NCI-H2227 treated with DMSO at 0.1 percent for 48 hours (cell line): Measurements from ENCODE around the gene NKX1-1.

Experiments
- DNase-seq: peaks from one replicate; lab custom pipeline; 2025; lab: John Stamatoyannopoulos, UW

NKX1-1 gene

DNA sequence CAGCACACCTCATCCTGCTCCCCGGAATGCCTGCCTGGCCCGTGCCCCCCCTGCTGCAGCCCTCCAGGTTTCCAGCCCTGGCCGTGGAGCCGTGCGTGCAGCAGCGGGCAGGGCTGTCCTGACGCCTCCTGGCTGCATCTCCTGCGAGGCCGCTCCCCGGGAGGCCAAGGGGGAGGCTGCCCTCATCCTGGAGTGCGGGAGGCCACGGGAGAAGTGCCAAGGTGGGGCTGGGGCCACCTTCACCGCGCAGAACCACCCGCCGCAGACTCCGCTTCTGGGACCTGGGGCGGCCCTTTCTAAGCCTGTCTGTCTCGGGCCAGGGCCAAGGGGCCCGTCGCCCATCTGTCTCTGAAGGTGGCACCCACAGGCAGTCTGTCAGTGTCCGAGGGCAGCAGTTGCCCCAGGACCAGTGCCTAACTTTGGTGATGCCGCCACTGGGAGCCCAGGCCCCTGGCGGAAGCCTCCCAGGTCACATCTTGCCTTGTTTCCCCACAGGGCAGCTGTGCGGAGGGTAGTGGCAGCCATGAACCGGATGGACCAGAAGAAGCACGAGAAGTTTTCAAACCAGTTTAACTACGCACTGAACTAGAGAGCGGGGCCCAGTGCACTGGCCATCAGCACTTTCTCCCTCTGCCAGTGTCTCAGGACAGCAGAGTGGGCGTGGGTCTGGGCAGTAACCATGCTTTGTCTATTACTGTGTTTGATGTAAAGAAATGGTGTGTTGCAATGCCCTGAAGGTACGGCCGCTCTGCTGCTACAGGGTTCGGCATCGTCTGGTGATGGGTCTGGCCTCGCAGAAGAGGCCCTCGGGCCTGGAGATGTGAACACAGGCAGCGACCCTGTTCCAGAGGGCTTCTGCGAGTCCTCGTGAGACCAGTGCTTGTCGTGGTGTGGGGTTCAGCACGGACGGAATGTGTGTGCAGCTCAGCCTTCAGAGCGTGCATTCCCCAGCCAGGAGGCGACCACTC lies 20.6 kb downstream of the NKX1-1 start:
- DNase-seq, result no peak

DNA sequence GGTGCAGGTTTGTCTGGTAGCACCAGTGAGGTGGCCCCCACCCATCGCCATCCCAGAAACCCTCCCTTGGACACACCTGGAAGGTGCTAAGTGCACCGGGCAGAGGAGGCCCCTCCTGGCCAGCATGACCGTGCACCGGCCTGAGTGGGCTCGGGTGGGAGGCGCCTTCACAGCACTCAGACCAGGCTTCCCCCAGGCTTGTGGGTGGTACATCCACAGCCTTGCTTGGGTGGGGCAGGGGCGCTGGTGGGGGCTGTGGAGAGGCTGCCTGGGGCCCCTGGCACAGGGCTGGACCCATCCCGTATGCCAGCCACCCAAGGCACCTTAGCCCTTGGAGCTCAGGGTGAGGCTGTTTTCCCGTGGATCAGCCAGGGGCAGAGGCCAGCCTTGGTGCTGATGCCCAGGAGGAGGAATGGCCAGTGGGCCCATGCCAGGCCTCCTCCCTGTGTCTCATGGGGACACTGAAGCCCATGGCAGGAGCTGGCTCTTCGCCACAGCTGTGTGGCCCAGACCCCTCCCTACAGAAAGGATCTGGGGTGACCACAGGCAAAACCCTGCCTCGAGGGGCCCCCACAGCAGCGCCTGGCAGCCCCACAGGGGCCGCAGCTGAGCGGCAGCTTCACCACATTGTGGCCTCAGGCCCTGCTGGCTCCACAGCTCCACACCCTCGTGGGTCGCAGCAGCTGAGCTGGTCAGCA lies 21.4 kb downstream of the NKX1-1 start:
- no peak for DNase-seq

GRCh38 chr4:1383728-1384591 lies 22.3 kb downstream of the NKX1-1 start:
- DNase-seq, result no peak

DNA sequence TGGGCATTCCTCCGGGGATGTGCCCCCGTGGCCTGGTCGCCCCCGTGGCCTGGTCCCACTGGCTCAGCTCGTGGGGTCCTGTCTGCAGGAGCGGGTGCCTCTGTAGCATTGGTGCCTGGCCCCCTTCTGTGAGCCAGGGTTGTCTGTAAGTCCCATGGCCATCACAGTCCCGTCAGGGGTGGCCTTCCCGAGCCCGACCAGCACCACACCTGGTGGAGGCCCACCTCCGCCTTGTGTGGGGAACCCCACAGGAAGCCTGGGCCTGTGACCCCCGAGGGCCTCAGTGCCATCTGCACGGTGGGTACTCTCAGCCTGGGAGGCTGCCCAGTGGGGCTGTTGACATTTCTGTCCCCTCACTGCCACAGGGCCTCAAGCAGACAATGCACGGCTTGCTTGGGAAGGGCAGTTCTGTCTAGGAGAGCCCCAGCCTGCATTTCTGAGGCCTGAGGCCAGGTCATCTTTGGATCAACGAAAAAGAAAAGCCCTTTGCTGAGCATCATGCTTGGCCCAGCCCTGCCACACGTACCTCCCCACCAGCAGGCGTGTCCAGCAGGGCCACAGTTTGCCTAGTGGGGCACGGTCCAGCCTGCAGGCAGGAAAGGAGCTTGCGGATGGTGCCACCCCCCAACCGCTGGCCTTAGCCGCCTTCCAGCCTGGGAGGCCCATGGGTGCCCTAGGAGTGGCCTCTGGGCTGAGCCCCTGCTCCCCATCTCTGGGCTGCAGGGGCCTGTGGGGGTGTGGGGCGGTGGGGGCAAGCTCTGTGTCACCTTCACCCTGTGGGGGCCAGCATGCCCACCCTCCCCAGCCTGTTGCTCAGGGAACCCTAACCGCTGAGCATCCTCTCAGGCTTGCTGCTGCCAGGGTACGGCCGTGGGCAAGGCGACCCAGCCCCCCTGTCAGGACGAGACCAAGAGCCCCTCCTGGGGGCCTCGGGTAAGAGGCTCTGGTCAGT lies 23.2 kb downstream of the NKX1-1 start:
- no peak for DNase-seq

- DNase-seq, result peak; percentile 69
Measured at GRCh38 chr4:1381944-1382541, 24.2 kb downstream of the NKX1-1 start.

DNA sequence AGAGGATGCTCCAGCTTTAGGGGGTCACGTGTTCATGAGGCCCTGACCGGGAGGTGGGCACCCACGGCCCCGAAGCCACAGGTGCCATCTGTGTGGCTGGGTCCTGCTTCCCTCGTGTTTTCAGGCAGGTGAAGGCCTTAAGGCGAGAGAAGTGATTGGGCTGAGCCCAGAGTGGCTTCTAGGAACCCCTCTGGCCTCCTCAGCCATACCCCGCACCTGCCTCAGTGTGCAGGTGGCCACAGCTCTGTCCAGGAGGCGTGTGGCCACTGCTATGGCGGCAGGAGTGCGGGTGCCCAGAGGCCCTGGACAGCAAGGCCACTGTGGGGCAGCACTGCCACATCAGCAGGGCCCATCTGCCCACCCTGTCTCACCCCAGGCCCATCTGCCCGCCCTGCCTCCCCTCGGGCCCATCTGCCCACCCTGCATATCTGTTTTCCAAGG lies 25.0 kb downstream of the NKX1-1 start:
- no peak for DNase-seq

- no peak for DNase-seq
Measured at GRCh38 chr4:1380368-1381151, 25.7 kb downstream of the NKX1-1 start.

DNA sequence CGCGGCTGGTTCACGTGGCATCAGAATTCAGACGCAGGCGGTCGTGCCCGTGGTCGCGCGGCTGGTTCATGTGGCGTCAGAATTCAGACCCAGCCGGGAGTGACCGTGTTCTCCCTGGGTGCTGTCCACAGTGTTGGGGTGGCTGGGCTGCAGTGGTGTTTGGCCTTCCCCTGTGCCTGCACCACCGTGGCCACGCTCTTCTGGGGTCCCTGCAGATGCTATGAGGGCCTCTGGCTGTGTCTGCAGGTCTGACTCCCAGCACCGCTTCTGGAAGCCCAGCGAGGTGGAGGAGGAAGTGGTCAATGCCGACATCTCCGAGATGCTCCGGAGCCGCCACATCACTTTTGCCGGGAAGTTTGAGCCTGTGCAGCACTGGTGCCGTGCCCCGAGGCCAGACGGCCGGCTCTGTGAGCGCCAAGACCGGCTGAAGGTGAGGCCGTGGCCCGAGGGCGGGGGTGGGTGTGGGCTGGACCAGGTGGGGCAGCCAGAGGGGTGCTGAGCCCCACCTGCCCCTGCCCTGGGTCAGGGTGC lies 26.4 kb downstream of the NKX1-1 start:
- no peak for DNase-seq

GRCh38 chr4:1379351-1379781 lies 26.9 kb downstream of the NKX1-1 start:
- DNase-seq, result no peak

DNA sequence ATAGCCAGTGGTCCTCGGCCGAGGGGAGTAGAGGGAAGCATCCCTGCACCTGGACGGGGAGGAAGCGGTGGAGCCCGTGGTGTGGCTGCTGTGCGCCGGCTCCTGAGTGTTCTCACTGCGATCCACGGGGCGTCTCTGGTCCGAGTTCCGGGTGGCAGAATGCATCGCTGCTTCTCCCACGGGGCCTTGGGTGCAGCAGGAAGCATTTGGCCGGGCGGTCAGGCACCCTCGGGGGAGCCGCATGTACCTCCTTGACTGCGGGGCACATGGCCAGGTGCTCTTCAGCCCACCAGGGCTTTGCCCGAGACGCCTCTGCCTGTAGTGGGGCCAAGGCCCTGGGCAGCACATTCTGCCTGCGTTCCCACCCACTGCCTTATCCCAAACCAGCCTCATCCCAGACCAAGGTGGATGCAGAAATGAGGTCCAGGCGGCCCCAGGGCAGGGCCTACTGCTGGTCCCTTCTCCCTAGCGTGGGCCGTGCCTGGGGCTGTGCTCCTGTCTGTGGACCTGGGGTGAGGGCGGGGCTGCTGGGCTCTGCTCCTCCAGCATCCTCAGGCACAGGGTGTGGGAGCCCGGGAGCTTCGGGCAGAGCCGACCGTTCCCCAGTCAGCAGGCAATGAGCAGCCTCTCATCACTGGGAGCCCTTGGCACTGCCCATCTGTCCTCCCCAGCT lies 27.5 kb downstream of the NKX1-1 start:
- DNase-seq, result no peak

- DNase-seq, result no peak
Measured at GRCh38 chr4:1377606-1378261, 28.5 kb downstream of the NKX1-1 start.

- no peak for DNase-seq
Measured at GRCh38 chr4:1376841-1377605, 29.2 kb downstream of the NKX1-1 start.

DNA sequence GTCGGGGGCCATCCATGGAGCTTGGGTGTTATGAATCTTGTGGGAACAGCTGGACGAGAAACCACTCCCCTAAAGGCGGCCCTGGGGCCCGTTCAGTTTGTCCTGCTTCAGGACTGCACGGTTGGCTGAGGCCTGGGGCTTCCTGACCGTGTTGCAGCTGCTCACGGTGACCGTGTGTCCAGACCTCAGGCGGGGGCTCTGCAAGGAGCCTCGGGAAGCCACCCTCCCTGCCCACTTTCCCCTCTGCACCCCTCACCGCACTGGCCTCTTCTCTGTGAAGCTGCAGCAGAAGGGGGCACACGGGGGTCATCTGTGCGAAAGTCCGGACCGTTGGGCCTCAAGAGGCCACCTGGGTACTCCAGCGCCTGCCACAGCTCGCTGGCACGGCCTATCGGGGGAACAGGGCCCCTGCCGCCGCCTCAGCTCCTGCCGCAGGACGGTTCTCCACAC lies 29.8 kb downstream of the NKX1-1 start:
- DNase-seq, result no peak

GRCh38 chr4:1375761-1376322 lies 30.4 kb downstream of the NKX1-1 start:
- no peak for DNase-seq

DNA sequence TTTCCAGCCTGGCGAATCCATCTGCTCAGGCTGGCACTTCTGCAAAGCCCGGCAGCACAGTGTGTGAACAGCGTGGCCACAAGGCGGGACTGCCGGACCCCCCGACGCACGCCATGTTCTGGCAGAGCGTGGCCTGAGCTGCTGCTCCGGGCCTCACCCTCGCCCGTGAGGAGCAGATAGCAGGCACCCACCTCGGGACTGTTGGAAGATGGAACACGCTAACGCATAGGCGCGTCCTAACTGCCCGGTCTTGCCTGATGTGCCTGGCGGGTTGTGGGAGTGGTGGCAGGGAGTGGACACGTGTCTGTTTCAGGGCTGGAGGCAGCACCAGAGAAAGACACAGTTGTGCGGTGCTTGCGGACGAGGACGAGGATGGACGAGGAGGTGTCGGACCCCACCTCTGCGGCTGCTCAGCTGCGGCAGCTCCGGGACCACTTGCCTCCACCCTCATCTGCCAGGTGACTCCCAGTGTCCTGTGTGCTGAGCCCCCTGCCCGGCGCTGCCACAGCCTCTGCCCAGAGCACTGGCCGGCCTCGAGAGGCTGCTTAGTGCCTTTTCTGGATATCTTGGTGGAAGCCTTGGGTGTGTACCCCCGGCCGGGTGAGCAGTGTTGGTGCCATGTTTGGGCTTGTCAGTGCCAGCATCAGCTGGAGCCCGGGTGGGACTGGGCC lies 31.1 kb downstream of the NKX1-1 start:
- DNase-seq, result no peak

DNA sequence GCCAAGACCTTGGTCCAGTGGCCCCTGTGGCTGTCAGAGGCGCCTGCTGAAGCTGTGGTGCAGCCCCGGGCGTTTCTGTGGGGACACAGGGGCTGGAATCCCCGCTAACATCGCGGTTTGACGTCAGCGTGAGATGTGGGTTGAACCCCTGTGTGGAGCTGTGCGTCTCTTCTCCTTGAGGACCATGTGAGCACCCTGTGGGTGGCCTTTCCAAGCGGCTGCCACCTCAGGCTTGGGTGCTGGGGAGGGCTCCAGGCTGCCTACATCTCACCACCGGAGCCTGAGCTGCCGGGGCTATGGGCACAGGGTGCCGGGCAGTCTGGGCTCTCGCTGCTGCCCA lies 31.6 kb downstream of the NKX1-1 start:
- no peak for DNase-seq
